Ishikawa (cell line): ENCODE data around the gene RUSC1.

Experiments
- CEBPB ChIP-seq: IDR thresholded peaks from 2 replicates; pipeline ENCODE4 v1.6.1; 2012
- CREB1 ChIP-seq: IDR thresholded peaks from 2 replicates; pipeline ENCODE4 v1.6.1; 2012; ENCODE audit warnings: low read depth
- EGR1 ChIP-seq: IDR thresholded peaks from 2 replicates; pipeline ENCODE4 v1.6.1; 2012
- EP300 ChIP-seq: IDR thresholded peaks from 2 replicates; pipeline ENCODE4 v1.6.1; 2012; ENCODE audit warnings: borderline replicate concordance
- FOXM1 ChIP-seq: IDR thresholded peaks from 2 replicates; pipeline ENCODE4 v1.6.1; 2012; ENCODE audit warnings: low read depth, borderline replicate concordance
- MAX ChIP-seq: IDR thresholded peaks from 2 replicates; pipeline ENCODE4 v1.6.1; 2012
- NFIC ChIP-seq: IDR thresholded peaks from 2 replicates; pipeline ENCODE4 v1.6.1; 2012
- RAD21 ChIP-seq: IDR thresholded peaks from 2 replicates; pipeline ENCODE4 v1.6.1; 2012; ENCODE audit warnings: low read depth
- REST ChIP-seq: IDR thresholded peaks from 2 replicates; pipeline ENCODE4 v1.6.1; 2012; ENCODE audit warnings: low read depth, mild to moderate bottlenecking
- TAF1 ChIP-seq: IDR thresholded peaks from 2 replicates; pipeline ENCODE4 v1.6.1; 2012; ENCODE audit warnings: low read depth, mild to moderate bottlenecking
- TCF12 ChIP-seq: IDR thresholded peaks from 2 replicates; pipeline ENCODE4 v1.6.1; 2012; ENCODE audit warnings: low read depth
- TEAD4 ChIP-seq: IDR thresholded peaks from 2 replicates; pipeline ENCODE4 v1.6.1; 2012
- USF1 ChIP-seq: IDR thresholded peaks from 2 replicates; pipeline ENCODE4 v1.6.1; 2012
- YY1 ChIP-seq: IDR thresholded peaks from 2 replicates; pipeline ENCODE4 v1.6.1; 2012; ENCODE audit warnings: low read depth
- ZBTB7A ChIP-seq: IDR thresholded peaks from 2 replicates; pipeline ENCODE4 v1.6.1; 2012; ENCODE audit warnings: low read depth

Gene RUSC1

GRCh38 chr1:155320252-155320651 is 442 bp upstream of the RUSC1 start:
- no peak for TF ChIP-seq REST
- TF ChIP-seq YY1, result no peak
- TF ChIP-seq TCF12, result no peak
- TF ChIP-seq ZBTB7A, result no peak
- TF ChIP-seq MAX, result no peak
- no peak for TF ChIP-seq USF1
- TF ChIP-seq TEAD4, result no peak
- TF ChIP-seq FOXM1, result no peak

- TF ChIP-seq REST (no peak), FOXM1 (no peak), ZBTB7A (no peak), RAD21 (no peak), TEAD4 (no peak), TCF12 (no peak), EP300 (no peak), NFIC (no peak), YY1 (no peak), TAF1 (no peak), MAX (no peak), CEBPB (no peak)
Measured at GRCh38 chr1:155321639-155322503, 1.2 kb downstream of the RUSC1 start.

- TF ChIP-seq FOXM1, result no peak
- no peak for TF ChIP-seq NFIC
- no peak for TF ChIP-seq MAX
Measured at GRCh38 chr1:155322571-155322952, 1.9 kb downstream of the RUSC1 start.

- TF ChIP-seq CREB1 (no peak), REST (no peak), TCF12 (0 out of 2 replicates have a peak, but pooled peaks have one; percentile 17), TAF1 (peak; percentile 34; the same call in 1 of the 2 replicates), USF1 (0 out of 2 replicates have a peak, but pooled peaks have one; percentile 6), TEAD4 (no peak), MAX (peak; percentile 49; the same call in 1 of the 2 replicates), RAD21 (peak; percentile 75), NFIC (no peak), CEBPB (no peak), EGR1 (no peak), EP300 (no peak), ZBTB7A (0 out of 2 replicates have a peak, but pooled peaks have one; percentile 60), YY1 (no peak; the same call in 1 of the 2 replicates), FOXM1 (no peak)
Measured at GRCh38 chr1:155322953-155323728, 2.4 kb downstream of the RUSC1 start.
